GM12891 (cell line): ENCODE measurements around the gene SNTB2.

Experiments used
- DNase-seq: peaks from one replicate; pipeline ENCODE4 v3.0.0; 2011; ENCODE audit warnings: low spot score; ENCODE audit not compliant: insufficient read length
- FAIRE-seq: peaks from 2 replicates; lab custom pipeline; 2011; peaks lifted over from hg19 to GRCh38; lab: Jason Lieb, UNC
- PAX5 ChIP-seq: IDR thresholded peaks from 2 replicates; pipeline ENCODE4 v1.6.1; 2011; ENCODE audit warnings: low read length, moderate library complexity, mild to moderate bottlenecking; ENCODE audit not compliant: insufficient read depth, severe bottlenecking
- POLR2A ChIP-seq: IDR thresholded peaks from 2 replicates; pipeline ENCODE4 v1.6.1; 2011; ENCODE audit warnings: low read depth, low read length, control low read depth
- POLR2AphosphoS5 ChIP-seq: IDR thresholded peaks from 2 replicates; pipeline ENCODE4 v1.6.1; 2011; ENCODE audit warnings: low read depth, low read length, control low read depth
- POU2F2 ChIP-seq: IDR thresholded peaks from 2 replicates; pipeline ENCODE4 v1.6.1; 2011; ENCODE audit warnings: low read depth, mild to moderate bottlenecking, control low read depth, low read length, moderate library complexity
- SPI1 ChIP-seq: IDR thresholded peaks from 2 replicates; pipeline ENCODE4 v1.6.1; 2011; ENCODE audit warnings: low read depth, low read length, control low read depth
- TAF1 ChIP-seq: IDR thresholded peaks from 2 replicates; pipeline ENCODE4 v1.6.1; 2011; ENCODE audit warnings: low read depth, low read length, control low read depth

SNTB2 gene

DNA sequence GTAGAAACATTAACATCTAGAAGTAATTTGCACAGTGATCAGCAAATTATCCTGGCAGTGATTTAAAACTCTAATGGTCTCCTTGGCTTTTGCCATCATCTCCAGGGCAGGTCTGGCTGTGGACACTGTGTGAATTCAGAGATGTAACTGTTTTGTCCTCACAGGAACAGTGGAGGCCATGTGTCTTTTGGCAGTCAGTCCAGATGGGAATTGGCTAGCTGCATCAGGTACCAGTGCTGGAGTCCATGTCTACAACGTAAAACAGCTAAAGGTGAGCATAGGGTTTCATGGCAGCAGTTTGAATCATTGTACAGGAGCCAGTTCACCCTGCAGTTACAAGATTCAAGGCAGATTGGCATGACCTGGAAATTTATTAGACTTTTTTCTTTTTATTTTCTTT is 26.8 kb upstream of the SNTB2 start:
- DNase-seq: no peak
- FAIRE-seq: no peak
- TF ChIP-seq POLR2AphosphoS5 (no peak), TAF1 (no peak), PAX5 (no peak), POLR2A (no peak), SPI1 (no peak), POU2F2 (no peak)

DNA sequence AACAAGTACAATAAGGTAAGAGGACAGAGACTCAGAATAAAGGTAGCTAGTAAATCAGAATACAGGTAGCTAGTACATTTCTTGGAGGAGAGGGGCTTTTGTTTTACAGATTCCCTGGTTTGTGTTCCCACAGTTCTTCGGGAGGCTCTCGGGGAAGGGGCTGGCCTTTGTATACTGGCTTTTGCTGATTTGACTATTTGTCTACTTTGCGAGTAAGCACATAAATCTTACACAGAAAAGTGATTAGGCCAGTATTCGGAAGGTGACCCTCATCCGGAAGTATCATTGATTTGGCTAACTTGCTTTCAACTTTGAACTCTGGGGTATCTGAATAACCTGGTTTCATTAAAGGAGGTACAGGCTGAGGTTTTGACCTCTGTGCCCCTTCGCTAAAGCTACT is 21.4 kb upstream of the SNTB2 start:
- DNase-seq (no peak), FAIRE-seq (no peak)
- TF ChIP-seq TAF1 (no peak), POLR2A (no peak), PAX5 (no peak), POLR2AphosphoS5 (no peak)

DNA sequence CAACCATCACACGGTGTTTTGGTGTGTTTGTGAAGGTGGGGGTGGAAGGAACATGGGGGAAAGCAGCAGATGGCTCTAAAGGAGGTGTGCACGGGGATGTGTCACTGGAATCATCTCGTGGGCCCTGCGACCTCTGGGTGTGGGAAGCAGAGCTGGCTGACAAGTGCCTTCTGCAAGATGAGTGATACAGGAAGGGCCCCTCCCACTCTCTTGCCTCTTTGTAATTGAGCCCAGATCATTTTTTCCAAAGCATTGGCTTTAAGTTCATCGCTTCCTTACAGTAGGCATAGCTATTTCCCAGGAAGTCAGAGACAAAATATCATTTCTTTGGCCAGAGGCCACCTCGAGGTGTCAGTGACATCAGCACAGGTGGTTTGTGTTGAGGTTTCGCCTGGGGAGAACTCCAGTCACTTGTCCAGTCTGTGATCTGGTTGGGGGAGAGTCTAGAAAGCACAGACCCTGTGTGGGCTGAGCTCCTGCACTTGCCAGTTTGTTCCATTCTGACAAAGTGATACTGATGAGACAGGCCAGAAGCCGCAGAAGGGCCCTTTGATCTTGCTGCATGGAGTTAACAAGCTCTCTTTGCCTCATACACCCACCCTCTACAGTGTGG is 20.6 kb upstream of the SNTB2 start:
- FAIRE-seq (no peak), DNase-seq (no peak)
- no peak for TF ChIP-seq POU2F2

DNA sequence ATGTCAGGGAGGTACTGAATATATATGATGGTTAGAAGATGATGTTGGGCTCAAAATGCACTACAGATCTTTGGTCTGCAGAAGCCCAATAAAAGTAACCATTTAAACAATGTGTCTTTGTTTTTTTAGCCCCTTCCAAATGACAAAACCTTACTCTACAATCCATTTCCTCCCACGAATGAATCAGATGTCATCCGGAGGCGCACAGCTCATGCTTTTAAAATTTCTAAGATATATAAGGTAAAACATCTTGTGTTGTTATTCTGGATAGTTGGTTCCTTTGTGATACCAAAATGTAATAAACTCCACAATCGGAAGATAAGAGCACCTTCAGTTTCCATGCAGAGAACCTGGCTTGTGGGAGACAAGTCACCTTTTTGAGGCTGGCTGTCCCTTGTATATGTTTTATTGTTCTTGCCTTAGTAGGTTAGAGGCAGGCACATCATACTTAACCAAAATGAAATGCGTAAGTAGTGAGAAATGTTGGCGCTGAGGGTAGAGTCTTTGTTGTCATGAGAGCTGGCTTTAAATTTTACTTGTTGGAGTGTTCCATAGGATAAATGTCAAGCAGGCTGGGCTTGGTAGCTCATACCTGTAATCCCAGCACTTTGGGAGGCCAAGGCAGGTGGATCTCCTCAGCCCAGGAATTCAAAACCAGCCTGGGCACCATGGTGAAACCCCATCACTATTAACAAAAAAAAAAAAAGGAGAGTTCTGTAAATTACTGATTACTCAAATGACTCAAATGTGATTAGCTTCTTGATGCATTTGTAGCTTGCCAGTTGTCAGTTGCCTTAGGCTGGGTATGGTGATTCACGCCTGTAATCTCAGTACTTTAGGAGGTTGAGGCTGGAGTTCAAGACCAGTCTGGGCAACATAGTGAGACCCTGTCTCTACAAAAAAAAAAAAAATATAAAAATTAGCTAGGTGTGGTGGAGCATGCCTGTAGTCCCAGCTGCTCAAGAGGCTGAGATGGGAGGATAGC is 19.7 kb upstream of the SNTB2 start:
- no peak for FAIRE-seq
- DNase-seq: no peak
- TF ChIP-seq POU2F2: no peak
- no peak for TF ChIP-seq POLR2AphosphoS5
- no peak for TF ChIP-seq POLR2A
- TF ChIP-seq SPI1: no peak
- no peak for TF ChIP-seq TAF1
- no peak for TF ChIP-seq PAX5

DNA sequence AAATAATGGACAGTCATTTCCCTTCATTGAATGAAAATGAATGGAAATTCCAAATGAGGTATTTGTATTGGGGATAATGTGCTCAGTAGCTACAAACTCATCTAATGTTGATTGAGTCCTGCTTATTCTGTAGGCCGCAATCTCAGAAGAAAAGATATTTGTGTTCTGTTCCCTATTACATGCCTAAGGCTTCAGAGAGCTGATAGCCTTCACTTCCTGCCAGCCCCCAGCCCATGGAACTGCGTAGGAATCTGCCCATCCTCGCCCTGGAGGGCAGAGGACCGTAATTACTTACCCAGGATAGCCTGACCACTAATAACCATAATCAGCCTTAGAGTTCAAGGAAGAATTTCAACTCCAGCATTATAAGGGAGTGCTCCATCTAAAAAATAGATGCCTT is 17.9 kb upstream of the SNTB2 start:
- no peak for FAIRE-seq
- TF ChIP-seq POU2F2: no peak
- no peak for TF ChIP-seq POLR2A
- TF ChIP-seq TAF1: no peak
- TF ChIP-seq SPI1: no peak
- TF ChIP-seq POLR2AphosphoS5: no peak
- TF ChIP-seq PAX5: no peak
- DNase-seq: no peak

DNA sequence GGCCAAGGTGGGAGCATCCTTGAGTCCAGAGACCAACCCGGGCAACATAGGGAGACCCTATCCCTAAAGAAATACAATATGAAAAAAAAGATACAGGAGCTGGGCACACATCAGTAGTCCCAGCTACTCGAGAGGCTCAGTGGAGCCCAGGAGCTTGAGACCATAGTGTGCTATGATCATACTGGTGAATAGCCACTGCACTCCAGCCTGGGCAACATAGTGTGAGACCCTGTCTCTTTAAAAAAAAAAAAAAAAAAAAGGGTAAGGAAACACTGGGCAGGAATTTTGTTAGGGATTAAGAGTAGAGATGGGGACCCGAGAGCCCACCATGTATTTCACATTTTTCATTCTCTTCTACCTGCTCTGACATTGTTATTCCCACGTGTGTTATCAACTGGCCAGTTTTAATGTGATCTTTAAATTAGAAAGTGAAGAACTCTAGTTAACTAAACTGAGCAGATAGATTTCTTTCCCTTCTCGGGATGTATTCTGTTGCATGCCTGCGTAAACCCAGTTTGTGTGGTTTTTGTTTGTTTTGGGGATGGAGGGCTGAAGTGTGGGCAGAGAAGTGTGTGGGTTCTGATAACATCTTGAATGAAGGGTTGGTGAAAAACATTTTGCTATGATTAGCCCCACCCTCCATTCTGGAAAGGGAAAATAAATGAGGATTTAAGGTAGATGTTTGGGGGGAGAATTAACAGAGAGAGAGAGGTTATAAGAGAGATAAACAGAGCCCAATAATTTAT is 17.2 kb upstream of the SNTB2 start:
- DNase-seq (no peak), FAIRE-seq (no peak)
- TF ChIP-seq POLR2AphosphoS5: no peak
- TF ChIP-seq TAF1: no peak
- TF ChIP-seq POLR2A: no peak
- TF ChIP-seq PAX5: no peak
- TF ChIP-seq POU2F2: no peak
- TF ChIP-seq SPI1: no peak

DNA sequence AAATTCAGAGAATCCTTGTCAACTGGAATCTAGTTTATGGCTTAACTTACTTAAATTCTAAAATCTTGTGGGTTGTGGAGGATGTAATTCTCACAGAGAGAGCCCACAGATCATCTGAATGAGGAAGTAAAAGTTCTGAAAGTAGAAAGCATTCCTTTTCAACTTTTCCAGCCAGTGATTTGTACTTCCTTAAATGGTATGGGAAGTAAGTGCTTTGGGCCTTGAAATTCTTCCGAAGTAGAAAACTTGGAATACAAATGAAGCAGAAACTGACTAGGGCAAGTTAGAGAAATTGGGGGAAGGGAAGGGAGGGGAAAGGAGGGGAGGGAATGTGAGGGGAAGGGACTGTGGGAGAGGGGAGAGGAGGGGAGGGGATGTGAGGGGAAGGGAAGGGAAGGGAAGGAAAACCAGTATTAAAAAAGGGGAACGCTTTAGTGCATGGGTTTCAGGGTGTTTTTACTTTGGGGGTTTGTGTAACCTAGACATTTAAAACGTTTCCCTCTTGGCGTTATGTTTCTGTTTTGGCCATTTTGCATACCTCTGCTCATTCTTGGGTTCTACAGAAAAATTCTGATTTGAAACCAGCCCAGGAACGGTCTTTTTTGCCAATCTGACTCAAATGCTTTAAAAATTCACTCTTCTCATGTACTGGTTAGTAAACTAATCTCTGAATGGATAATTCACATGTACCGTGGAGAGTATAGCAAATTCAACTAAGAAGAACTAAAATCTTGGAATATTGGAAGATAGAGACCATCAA is 15.5 kb upstream of the SNTB2 start:
- DNase-seq (no peak), FAIRE-seq (no peak)
- TF ChIP-seq POLR2AphosphoS5 (no peak), SPI1 (no peak), PAX5 (no peak), POLR2A (no peak), POU2F2 (no peak), TAF1 (no peak)

DNA sequence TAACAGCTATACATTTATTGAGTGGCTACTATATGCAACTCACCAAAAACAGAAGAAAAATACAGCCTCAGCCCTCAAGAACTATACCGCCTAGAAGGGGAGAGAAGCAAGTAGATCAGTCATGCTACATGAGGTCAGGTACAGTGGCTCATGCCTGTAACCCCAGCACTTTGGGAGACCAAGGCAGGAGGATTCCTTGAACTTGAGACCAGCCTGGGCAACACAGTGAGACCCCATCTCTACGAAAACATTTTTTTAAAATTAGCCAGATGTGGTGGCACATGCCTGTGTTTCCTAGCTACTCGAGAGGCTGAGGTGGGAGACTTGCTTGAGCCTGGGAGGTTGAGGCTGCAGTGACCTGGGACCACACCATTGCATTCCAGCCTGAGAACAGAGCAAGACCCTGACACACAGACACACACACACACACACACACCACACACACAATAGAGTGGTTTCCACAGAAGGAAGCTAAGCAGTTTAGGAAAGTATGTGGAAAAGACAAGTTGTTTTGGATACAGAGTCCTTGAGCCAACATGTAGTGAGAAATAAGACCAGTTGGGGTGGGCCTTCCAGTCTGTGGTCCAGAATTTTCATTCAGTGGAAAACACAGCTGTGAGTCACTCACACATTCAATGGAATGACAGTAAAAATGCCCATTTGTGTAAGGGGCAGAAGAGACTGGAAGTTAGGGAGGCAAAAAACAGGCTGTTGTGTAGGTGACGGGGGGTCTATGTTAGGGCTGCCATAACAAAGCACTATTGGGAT is 10.7 kb upstream of the SNTB2 start:
- TF ChIP-seq POLR2A: no peak
- TF ChIP-seq POU2F2: no peak
- DNase-seq (no peak), FAIRE-seq (no peak)

DNA sequence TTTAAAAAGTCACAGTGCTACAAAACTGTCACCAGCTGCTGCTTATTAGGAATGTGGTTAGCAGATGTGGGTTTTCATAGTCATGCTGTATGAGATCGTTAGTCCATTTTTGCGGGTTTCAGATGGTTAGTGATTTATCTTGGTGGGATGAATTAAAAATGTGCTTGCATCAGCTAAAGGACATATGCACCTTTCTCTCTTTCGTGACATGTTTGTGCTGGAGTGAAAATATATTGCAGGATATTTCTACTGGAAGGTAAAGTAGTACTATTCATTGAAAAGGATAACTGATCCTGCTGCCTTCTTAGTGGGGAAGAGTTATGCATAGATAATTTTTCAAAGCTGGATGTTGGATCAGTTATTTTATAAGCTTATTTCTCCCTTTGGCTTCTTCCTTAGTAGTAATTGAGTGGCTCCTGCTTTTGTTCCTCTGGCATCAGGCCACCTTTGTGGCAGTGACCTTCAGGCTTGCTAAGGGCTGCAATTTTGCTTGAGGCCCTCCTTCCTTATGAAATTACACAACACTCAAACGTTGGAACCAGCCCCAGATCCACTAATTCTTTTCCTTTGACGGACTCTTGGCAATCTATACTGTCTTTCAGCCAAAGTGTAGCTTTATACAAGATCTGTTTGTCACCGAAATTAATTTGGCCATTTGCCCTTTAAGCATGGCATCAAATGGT is 7.5 kb upstream of the SNTB2 start:
- no peak for TF ChIP-seq POLR2AphosphoS5
- TF ChIP-seq POU2F2: no peak
- TF ChIP-seq POLR2A: no peak
- no peak for TF ChIP-seq TAF1
- no peak for TF ChIP-seq SPI1
- no peak for TF ChIP-seq PAX5
- FAIRE-seq: no peak

More for the DNA sequence above, 7.5 kb upstream of the SNTB2 start:
- no peak for DNase-seq
